Activated CD8-positive, alpha-beta memory T cell treated with anti-CD3 and anti-CD28 coated beads for 48 hours (primary cell): ENCODE results near the gene AOAH.

ENCODE experiments used
- DNase-seq, 3 experiments: peaks; one replicate each; pipeline ENCODE4 v3.0.0-alpha.2; 2020; ENCODE audit warnings: low read depth in 2 of 3, low spot score in 2 of 3

AOAH gene

DNA sequence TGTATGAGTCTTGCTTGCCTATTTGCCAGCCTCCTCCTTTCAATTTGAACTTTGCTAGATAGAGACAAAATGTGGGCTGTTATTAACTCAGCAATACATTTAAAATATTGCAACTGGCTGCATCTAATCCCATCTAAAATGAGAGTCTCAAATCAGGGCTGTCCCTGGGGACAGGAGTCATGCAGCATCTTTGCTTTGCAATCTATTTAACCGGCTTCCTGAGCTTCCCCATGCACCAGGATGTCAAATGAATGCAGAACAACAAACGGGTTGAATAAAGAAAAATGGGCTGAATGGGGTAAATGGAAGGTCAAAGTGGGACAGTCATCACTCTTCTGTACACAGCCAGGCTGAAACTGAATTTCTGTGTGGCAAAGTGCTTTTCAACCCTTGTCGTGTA is 89.2 kb downstream of the AOAH start:
- no peak for DNase-seq

DNA sequence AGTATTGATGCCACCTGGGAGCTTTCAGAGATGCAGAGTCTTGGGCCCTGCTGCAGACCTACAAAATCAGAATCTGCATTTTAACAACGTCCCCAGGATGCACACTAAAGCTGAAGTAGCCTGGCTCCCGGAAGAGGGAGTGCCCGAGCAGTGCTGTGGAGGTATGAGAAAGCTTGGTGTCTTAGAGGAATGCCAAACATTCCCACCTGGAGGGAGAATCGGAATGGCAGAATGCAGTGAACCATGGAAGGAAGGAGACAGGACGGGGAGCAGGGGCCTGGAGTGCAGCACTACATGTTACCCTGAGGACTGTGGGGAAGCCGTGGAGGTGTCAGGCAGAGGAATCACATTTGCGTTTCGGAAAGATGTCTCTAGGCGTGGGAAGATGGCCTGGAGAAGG is 90.9 kb downstream of the AOAH start:
- DNase-seq: no peak

DNA sequence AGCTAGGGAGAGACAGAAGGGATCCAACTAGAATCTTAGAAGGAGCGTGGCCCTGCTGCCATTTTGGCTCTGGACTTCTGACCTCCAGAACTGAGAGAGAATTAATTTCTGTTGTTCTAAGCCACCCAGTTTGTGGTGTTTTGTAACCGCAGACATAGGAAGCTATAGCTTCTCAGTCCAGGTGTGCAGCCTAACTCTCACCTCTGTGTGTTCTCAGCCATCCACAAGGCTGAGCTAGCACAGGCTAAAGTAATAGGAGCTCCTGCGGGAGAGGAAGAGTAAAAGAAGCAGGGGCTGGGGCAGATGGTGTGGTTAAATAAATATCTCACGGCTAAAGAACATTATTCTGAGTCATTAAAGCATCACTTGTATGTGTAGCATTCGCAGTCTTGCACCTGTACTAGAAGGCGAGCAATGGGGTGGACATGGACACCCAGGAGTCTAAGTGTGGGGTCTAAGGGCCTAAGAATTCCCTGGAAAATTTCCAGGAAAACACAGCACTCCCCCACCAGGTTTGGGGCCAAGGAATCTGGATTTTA is 94.1 kb downstream of the AOAH start:
- DNase-seq: no peak

DNA sequence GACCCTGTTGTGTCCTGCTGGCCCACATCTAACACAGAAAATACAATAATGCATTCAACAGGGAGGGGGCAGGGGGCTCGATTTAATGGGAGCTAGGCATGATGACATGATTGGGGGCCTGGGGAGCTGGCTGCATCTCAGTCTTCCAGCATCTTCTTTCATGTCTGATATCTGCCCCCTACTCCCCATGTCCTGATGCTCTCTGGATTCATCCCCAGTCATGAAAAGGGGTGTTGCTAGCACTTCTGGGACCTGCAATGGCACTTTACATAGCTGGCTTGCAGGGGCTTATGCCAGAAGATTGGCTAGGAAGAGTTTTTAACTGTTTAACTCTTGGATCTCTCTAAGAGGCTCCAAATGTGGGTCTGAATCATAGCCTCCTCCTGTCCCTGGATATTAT is 94.9 kb downstream of the AOAH start:
- no peak for DNase-seq

DNA sequence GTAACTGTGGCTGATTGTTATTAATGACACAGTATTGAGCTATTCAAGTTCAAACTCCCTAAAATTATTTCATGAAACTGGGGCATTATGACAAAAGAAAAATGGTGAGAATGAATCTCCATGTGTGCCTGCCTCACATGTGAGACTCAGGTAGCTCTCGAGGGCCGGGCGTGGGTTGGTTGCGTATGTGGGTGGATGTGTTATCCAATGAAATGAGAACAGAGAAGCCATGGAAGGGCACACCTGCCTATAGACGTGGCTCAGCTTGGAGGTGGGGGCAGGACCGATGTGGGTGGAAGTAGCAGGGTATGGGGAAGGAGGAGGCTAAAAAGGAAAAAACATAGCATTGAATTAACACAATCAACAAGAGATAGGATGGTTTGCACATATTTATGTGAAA is 96.5 kb downstream of the AOAH start:
- no peak for DNase-seq

DNA sequence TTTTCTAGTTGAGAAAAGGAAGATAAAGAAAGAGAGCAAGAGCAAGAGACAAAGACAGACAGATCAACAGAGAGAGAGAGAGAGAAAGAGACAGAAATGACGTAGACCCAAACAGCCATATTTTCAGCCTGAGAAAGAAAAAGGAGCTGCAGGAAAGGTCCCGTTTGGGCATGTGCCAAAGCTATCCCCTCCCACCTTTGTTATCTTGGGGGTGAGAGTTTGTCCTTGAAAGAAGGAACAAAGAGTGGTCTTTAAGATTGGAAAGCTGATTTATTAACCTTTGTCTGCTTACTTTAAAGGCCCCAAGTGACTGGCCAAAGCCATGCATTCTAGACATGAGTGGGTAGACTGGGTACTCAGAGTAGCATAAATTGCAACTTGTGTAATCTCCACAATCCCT is 98.2 kb downstream of the AOAH start:
- DNase-seq: no peak

DNA sequence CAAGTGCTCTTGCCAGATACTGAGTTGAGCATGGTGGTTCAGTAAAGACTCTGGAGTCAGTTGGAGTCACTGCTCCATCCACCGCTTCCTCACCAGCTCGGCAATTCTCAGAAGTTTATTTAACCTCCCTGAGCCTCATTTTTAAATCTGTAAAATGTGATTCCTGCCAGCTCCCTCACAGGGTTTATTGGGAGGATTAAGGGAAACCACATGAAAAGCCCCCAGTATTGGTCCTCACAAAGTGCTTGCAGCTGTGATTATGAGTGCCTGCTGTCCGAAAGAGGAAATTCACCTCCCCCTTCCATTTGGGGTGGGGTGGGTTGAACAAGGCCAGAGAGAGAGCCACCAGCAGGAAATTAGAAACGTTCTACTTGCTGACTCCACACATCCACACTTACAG is 99.0 kb downstream of the AOAH start:
- DNase-seq: no peak

DNA sequence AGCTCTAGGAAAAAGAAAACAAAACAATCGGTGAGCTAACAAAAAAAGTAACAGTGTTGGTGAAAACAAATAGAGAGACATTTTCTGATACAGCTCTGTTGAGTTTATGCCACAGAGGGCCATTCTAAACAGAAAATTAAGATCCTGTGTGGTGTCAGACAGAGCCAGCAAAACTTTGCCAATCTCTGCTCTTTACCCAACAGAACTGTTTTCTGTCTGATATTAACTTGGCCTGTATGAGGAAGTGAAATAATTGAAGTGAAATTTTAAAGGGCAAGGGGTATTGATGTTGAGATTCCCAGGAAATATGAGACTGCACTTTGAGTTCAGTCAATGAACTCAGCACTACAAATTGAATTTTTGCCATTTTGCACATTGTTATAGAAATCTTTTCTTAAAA is 101.0 kb downstream of the AOAH start:
- no peak for DNase-seq

DNA sequence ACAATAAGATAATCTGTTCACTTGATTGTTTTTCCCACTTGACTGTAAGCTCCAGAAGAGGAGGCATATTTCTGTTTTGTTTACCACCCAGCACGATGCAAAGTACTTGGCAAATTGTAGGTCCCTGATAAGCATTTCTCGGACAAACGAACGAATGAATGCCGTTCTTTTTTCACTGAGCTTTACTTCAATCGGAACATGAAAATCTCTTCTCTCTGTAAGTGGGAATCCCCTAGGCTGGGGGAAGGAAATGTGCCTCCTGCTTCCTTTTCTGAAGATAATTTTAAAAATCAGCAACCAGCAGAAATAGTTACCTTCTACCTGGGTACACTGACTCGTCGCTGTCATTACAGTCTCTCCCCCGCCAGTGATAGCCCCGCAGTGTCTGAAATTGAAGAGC is 102.9 kb downstream of the AOAH start:
- no peak for DNase-seq

DNA sequence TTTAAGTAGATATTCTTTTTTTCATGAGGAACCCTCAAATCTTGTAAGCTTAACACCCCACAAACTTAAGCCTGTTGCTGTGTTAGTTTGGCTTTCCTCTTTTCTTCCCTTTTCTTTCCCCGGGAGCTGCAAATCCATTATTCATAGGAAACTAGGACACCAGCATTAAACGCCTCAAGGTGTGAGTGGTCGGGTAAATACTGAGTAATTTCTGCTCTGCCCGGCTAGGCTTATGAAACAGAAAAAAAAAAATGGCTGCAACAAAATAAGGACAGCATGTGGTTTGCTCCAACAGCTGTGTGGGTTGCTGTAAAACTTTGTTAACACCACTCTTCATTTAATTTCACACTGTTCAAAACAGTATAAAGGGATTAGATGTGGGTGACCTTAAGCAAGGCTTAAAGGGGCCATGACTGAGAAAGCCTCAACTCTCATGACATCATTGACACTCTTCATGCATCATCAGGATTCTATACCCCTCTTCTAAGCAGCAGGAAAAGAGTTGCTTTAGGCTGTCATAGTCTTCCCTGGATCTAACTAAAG is 104.1 kb downstream of the AOAH start:
- no peak for DNase-seq

DNA sequence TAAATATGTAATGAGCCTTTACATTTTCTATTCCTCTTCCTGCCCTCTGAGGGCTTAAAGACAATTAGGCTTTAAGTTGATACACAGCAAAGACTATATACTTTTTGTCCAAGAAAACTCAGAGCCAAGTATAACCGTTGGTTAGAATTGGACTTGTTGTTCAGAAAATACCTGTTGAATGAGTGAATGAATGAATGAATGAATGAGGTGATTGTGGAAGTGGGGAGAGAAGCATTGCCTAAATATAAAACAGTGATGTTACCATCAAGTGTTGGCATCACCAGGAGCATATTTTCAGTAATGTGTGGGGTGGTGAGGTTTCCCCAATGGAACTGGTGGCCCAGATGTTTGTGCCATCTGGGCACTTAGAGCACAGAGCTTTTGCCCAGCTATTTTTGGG is 106.9 kb downstream of the AOAH start:
- DNase-seq: no peak

DNA sequence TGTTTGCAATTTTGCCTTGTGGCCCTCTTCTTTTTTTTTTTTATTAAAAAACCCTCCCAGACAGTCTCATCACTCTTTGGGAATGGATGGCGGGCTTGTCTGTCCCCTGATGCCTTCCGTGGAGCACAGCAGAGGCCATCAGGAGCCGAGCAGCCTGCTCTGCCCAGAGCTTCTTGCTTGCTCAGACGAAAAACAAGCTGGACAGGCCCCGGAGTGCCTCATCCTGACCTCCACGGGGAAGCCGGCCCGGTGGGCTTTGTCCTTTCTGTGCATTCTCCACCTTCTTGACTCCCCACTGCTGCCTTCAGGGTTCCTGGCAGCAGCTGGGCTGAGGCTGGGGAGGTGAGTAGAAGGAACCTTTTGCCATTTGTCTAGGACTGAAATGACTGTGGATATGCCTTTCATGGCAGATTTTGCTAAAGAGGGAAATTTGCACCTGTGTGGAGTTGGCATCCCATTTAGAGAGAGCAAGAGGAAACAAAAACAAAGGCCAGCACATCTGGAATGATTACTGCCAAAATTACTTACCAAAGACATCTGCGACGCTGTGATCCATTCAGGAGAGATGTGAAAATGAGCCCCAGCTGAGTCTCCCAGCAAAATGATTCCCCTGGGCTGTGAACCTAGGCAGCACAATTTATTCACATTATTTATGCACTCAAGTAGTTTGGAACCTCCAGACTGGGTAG is 108.3 kb downstream of the AOAH start:
- no peak for DNase-seq

DNA sequence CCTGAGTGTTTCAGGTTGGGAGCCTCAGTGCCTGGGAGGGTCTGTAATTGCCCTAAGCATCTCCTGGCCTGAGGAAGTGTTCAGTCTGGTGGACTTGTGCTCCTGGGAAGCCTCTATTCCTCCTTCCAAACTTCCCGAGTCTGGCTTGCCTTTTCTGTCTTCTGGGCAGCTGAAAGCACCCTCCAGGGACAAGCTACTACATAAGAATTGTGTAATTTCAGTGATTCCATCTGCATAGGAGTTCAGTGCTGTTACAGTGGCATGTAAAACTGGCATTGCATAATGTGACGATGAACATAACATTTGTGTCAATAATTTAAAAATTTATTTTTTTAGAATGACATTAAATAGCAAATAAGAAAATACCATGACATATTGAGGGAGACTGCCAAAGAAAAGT is 109.3 kb downstream of the AOAH start:
- DNase-seq: no peak

DNA sequence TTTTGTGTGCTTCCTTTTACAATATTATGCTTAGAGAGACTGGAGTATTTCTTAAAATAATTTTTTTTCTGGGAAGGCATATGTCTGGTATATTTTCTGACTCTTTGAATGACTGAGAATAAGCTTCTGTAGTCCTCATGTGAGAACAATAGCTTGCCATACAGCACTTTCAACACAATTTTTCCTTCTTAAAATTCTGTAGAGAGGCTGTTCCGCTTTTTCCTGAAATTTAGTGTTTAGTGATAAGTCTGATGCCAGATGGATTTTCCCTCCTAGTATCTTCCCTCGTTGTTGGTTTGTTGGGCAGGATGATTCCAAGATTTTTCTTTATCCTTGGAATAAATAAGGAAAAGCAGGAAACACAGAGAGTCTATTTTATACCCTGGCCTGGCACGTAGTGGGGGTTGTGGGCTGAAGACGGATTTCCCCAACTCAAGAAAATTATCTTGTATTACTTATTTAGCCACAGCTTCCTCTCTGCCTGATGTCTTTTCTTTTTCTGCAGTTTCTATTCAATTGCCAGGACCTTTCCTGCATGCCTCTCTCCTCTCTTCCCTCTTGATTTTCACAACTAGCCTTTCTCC is 111.2 kb downstream of the AOAH start:
- no peak for DNase-seq

DNA sequence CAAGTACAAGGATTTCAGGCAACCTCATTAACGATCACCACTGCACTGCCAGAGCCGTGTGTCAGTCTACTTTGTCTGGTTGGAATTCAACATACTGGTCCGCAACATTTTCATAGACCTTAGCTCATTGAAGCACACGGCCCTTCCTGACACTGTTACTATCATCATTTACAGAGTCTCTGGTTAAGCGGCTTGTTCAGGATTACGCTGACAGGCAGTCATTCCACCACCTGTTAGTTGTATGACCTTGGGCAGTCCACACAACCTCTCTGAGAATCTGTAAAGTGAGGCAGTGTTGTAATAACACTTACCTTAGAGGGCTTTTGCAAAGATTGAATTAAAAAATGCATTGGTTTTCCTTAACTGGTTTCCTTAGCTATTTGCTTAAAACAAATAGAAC is 112.6 kb downstream of the AOAH start:
- no peak for DNase-seq

DNA sequence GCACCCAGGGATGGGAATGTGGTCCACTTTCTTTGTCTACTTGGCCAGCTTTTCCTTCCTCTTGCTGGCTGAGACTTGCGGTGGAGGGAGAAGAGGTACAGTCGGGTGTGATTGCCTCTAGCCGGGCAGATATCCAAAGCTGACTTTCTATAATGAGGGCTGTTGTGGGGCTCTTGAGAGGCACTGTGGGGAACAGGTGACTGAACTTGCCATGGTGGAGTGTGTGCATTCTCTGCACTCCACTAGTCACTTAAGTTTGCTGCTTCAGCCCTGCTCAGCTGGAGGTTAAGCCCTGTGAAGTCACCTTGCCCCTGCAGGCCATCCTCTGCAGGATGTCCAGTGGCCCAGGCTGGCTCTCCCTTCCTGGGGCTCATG is 116.6 kb downstream of the AOAH start:
- DNase-seq: no peak

DNA sequence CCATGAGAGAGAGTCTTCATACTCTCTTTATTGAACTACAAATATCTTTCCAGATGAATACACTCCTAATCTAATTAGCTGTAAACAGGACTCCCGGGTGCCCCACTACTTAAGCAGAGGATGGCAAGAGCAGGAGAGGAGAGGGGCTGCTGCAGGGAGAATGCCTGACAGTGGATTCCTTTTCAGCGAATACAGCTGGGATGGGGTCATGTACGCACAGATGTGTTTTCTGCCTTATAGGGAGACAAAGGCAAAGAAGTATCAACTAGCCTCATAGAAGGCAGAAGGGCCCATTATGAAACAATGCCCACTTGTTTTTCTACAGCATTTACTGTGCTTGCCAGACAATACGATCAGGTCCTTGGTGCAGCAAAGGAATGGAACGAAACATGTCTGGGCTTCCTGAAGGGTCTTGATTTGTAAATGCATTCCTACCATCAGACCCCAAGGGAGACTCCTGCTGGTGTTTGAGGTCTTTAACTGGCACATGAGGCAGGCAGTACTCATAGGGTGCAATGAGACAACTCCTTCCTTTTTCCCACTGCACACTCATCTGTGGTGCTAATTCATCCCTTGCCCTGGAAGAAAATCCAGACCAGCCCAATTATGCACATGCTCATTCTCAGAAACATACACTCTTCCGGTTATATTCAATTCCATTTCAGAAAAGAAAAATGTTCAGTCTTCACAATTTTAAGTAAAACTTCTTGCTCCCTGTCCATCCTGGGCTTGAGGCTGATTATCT is 117.1 kb downstream of the AOAH start:
- DNase-seq: no peak

DNA sequence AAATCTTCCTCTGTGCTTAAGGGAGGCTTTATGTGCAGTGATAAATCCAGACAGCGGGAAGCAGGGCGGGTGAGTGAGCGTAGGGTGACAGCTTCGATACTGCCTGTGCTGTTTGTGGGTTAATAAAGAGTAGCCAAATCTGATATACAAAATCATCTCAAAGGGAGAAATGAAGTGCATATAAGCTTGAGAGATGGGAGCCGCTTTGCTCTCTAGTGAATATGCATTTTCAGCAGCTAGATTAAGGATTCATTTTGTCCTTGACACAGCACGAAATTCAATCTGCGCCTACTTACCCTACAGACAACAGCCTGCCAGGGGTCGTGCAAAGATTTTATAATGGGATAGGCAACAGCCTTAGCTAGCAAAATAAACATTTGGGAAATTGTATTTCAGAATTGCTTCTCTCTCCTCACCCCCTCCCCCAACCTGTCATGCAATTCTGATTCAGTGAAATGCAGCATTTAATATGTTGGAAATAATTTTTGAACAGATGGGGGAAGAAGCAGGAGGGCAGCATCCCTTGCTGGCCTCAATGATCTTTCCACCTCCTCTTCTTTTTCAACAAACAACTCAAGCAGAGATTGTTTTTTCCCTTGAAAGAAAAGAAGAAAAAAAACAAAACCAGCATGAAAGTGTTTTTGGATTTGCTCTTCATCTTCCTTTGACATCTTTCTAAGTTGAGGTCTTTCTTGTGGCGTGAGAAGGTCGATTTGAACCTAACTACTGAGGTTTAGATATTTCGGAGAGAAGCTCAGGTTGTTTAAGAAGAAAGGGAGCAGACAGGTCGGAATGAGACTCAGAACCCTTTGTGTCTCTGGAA is 117.9 kb downstream of the AOAH start:
- DNase-seq: no peak

DNA sequence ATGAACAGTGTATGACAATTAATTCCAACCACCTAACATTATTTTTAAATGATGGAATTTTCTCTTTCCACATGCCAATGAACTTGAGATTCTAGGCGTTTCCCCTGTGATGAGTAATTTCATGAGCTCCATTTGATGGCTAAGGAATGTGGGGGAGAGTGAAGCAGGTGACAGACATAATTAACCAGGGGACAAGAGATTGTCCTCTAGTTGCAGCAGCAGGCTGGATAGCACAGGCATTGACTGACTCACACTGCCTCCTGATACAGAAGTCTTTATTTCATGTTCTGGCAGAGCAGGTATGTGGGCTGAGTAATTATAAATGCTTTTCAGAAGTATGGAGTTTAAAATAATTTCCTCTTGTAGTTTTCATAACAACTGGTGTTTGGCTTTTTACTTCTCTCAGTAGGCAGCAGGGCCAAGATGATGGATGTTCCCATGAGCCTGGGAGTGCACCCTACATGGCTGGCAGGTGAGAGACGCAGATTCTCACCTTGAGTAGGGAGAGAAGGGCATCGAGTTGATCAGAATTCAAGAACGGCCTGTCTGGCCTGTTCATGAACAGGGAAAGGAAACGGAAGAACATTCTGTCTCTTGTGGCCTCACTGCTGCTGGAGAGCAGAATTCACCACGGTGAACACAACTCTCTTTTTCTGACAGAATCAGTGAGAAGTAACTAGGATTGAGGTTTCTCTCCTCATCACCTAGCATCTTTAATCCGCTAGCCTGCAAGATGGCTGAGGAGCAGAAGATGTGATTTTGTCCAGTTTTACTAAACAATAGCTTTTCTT is 118.8 kb downstream of the AOAH start:
- DNase-seq: no peak

DNA sequence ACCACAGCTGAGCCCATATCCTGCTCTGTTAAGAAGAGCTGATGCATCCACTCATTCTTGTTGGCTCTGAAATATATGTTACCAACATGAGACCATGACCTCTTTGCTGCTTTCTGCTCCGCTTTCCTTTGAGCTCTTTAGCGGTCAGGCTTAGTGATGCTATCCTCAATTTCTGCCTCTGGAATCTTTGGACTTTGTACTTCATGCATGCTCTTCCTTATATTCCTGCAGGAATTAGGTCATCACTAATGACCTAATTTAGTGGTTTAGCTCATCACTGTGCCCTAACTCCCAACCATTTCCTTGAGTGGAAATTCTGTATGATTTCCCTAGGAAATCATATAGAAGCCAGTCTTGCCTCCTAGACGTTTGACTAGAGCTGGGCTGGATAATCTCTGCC is 119.5 kb downstream of the AOAH start:
- DNase-seq: no peak
